ENCODE measurements around the gene SULF2. TPM values are rescaled to one million over a fixed set of nuclear protein-coding genes. Genes with fewer than 3 reads are reported as not detected.

SULF2 gene
- total and polyA plus RNA-seq, 4 donors = 8.1 to 25.4 (median 12.0) TPM

DNA sequence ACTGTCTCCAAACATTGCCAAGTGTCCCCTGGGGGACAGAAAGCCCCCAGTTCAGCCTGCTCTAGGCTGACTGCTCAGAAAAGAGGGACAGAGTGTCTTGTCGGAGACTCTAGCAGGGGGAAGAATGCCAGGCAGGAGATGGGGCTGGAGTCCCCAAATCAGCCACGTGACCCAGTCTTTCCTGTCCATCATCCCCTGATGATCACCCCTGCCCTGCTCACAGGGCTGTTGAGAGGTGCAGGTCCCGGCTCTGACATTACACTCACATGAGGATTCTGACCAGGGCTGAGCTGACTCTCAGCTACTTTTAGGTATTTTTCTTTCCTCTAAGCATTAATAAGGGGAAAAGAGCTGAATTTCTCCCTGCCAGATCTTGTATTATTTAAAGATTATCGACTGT, 115.8 kb downstream of the SULF2 start:
- TF ChIP-seq GABPA (IDR thresholded peaks at IDR 0.05 in 1 of 2, conservative IDR thresholded peaks at IDR 0.05 in 1 of 2) (no peak), EGR1 (IDR thresholded peaks at IDR 0.05; ENCODE audit: low read depth in 2 of 2) (no peak), HNF4A (conservative IDR thresholded peaks at IDR 0.05) (no peak)
- TF ChIP-seq, protein P1, sequence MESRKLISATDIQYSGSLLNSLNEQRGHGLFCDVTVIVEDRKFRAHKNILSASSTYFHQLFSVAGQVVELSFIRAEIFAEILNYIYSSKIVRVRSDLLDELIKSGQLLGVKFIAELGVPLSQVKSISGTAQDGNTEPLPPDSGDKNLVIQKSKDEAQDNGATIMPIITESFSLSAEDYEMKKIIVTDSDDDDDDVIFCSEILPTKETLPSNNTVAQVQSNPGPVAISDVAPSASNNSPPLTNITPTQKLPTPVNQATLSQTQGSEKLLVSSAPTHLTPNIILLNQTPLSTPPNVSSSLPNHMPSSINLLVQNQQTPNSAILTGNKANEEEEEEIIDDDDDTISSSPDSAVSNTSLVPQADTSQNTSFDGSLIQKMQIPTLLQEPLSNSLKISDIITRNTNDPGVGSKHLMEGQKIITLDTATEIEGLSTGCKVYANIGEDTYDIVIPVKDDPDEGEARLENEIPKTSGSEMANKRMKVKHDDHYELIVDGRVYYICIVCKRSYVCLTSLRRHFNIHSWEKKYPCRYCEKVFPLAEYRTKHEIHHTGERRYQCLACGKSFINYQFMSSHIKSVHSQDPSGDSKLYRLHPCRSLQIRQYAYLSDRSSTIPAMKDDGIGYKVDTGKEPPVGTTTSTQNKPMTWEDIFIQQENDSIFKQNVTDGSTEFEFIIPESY (IDR thresholded peaks at IDR 0.05) = no peak
- DNase-seq (ENCODE audit: low spot score) = no peak
- H3K27ac ChIP-seq (ENCODE audit: low read depth in 1 of 2, low read length in 2 of 2) = no peak overlapping the region
- WGBS = 86% methylated on average over 4 of the region's 4 CpGs
- H3K4me3 ChIP-seq (ENCODE audit: low read depth in 1 of 3, low read length in 3 of 3) = no peak overlapping the region
- no peaks in the 10 kb centered on the region for H3K27me3 ChIP-seq (ENCODE audit: control insufficient read depth in 4 of 4, insufficient read depth in 4 of 4, low read length in 3 of 4)
- H3K36me3 ChIP-seq (ENCODE audit: control insufficient read depth in 4 of 4, insufficient read depth in 3 of 4, low read depth in 1 of 4, low read length in 3 of 4) = peaks cover 0 to 2% (median 0%) of the 10 kb centered on the region in 4 donors
- no peaks in the 10 kb centered on the region for H3K9me3 ChIP-seq (ENCODE audit: control insufficient read depth in 4 of 4, low read length in 3 of 4)
- no peak overlapping the region for H3K9ac ChIP-seq (ENCODE audit: low read depth in 1 of 2, low read length in 2 of 2)
- H3K4me1 ChIP-seq (ENCODE audit: control insufficient read depth in 4 of 4, insufficient read depth in 4 of 4, low read length in 3 of 4) = peaks cover 2 to 10% (median 5%) of the 10 kb centered on the region in 4 donors

DNA sequence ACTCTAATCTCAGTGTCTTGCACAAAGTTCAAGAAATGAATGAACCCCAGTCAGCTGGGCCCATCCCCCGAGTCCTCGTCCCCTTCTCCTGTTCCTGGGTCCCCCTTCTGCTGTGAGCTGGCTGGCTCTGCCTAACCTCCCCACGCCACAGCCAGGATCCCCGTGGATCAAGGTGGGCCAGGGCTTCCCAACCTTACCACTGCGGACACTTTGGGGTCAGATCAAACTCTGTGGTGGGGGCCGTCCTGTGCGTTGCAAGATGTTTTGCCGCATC, 116.2 kb downstream of the SULF2 start:
- H3K9me3 ChIP-seq (ENCODE audit: control insufficient read depth in 4 of 4, low read length in 3 of 4) = no peaks in the 10 kb centered on the region
- H3K9ac ChIP-seq (ENCODE audit: low read depth in 1 of 2, low read length in 2 of 2) = no peak overlapping the region
- H3K4me1 ChIP-seq (ENCODE audit: control insufficient read depth in 4 of 4, insufficient read depth in 4 of 4, low read length in 3 of 4) = peaks cover 2 to 10% (median 5%) of the 10 kb centered on the region in 4 donors
- H3K27me3 ChIP-seq (ENCODE audit: control insufficient read depth in 4 of 4, insufficient read depth in 4 of 4, low read length in 3 of 4) = no peaks in the 10 kb centered on the region
- peaks cover 0 to 2% (median 0%) of the 10 kb centered on the region in 4 donors for H3K36me3 ChIP-seq (ENCODE audit: control insufficient read depth in 4 of 4, insufficient read depth in 3 of 4, low read depth in 1 of 4, low read length in 3 of 4)
- TF ChIP-seq, protein P2, sequence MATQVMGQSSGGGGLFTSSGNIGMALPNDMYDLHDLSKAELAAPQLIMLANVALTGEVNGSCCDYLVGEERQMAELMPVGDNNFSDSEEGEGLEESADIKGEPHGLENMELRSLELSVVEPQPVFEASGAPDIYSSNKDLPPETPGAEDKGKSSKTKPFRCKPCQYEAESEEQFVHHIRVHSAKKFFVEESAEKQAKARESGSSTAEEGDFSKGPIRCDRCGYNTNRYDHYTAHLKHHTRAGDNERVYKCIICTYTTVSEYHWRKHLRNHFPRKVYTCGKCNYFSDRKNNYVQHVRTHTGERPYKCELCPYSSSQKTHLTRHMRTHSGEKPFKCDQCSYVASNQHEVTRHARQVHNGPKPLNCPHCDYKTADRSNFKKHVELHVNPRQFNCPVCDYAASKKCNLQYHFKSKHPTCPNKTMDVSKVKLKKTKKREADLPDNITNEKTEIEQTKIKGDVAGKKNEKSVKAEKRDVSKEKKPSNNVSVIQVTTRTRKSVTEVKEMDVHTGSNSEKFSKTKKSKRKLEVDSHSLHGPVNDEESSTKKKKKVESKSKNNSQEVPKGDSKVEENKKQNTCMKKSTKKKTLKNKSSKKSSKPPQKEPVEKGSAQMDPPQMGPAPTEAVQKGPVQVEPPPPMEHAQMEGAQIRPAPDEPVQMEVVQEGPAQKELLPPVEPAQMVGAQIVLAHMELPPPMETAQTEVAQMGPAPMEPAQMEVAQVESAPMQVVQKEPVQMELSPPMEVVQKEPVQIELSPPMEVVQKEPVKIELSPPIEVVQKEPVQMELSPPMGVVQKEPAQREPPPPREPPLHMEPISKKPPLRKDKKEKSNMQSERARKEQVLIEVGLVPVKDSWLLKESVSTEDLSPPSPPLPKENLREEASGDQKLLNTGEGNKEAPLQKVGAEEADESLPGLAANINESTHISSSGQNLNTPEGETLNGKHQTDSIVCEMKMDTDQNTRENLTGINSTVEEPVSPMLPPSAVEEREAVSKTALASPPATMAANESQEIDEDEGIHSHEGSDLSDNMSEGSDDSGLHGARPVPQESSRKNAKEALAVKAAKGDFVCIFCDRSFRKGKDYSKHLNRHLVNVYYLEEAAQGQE (IDR thresholded peaks at IDR 0.05) = no peak
- H3K27ac ChIP-seq (ENCODE audit: low read depth in 1 of 2, low read length in 2 of 2) = no peak overlapping the region
- WGBS = 95% methylated on average over 8 of the region's 8 CpGs
- no peak overlapping the region for H3K4me3 ChIP-seq (ENCODE audit: low read depth in 1 of 3, low read length in 3 of 3)
- no peak for DNase-seq (ENCODE audit: low spot score)

DNA sequence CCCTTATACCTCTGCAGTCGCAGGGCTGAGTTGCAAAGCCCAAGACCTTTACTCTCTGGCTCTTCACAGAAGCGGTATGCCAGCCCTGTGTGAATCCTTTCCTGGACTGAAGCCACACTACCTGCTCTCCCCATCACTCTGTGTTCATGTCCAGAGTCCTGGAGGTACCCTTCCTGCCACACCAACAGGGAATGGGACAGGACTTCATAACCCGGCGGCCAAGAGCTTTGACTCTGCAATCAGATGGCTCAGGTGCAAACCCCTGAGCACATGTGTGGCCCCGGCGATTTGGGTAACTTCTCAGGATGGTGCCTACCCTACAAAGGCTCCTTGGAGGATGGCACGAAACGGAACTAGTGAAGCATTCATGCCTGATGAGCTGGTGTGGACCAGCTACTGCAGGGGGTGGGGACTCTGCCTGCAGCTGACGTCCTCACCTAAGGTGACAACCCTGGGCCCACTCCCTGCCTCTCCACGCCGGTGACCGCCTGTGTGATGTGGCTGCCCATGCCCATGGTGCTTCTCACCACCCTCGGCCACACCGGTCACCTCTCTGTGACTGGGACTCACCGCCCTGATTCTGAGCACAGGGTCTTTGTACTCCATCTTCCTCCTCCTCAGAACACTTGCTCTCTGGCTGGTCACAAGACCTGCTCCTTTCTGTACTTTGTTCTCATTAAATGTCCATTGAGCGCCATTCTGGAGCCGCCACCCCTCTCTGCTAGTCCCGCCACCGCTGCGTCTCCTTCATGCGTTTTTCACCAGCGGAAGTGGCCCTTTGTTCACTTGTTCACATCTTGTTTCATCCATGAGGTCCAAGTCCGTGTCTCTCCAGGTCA, 116.7 kb downstream of the SULF2 start:
- H3K27ac ChIP-seq (ENCODE audit: low read depth in 1 of 2, low read length in 2 of 2) = no peak overlapping the region
- DNase-seq (ENCODE audit: low spot score) = no peak
- H3K27me3 ChIP-seq (ENCODE audit: control insufficient read depth in 4 of 4, insufficient read depth in 4 of 4, low read length in 3 of 4) = no peaks in the 10 kb centered on the region
- H3K4me3 ChIP-seq (ENCODE audit: low read depth in 1 of 3, low read length in 3 of 3) = no peak overlapping the region
- no peak overlapping the region for H3K9ac ChIP-seq (ENCODE audit: low read depth in 1 of 2, low read length in 2 of 2)
- H3K9me3 ChIP-seq (ENCODE audit: control insufficient read depth in 4 of 4, low read length in 3 of 4) = no peaks in the 10 kb centered on the region
- H3K4me1 ChIP-seq (ENCODE audit: control insufficient read depth in 4 of 4, insufficient read depth in 4 of 4, low read length in 3 of 4) = peaks cover 2 to 9% (median 5%) of the 10 kb centered on the region in 4 donors
- 93% methylated on average over 23 of the region's 23 CpGs for whole genome bisulfite sequencing
- H3K36me3 ChIP-seq (ENCODE audit: control insufficient read depth in 4 of 4, insufficient read depth in 3 of 4, low read depth in 1 of 4, low read length in 3 of 4) = peaks cover 0 to 2% (median 0%) of the 10 kb centered on the region in 4 donors
- TF ChIP-seq HNF4G (IDR thresholded peaks at IDR 0.05) (no peak), EGR1 (IDR thresholded peaks at IDR 0.05; ENCODE audit: low read depth in 2 of 2) (no peak)
- TF ChIP-seq, protein P3, sequence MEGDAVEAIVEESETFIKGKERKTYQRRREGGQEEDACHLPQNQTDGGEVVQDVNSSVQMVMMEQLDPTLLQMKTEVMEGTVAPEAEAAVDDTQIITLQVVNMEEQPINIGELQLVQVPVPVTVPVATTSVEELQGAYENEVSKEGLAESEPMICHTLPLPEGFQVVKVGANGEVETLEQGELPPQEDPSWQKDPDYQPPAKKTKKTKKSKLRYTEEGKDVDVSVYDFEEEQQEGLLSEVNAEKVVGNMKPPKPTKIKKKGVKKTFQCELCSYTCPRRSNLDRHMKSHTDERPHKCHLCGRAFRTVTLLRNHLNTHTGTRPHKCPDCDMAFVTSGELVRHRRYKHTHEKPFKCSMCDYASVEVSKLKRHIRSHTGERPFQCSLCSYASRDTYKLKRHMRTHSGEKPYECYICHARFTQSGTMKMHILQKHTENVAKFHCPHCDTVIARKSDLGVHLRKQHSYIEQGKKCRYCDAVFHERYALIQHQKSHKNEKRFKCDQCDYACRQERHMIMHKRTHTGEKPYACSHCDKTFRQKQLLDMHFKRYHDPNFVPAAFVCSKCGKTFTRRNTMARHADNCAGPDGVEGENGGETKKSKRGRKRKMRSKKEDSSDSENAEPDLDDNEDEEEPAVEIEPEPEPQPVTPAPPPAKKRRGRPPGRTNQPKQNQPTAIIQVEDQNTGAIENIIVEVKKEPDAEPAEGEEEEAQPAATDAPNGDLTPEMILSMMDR (IDR thresholded peaks at IDR 0.05; ENCODE audit: low read depth, low read length, missing input control) = no peak
- TF ChIP-seq, protein P4, sequence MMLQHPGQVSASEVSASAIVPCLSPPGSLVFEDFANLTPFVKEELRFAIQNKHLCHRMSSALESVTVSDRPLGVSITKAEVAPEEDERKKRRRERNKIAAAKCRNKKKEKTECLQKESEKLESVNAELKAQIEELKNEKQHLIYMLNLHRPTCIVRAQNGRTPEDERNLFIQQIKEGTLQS (IDR thresholded peaks at IDR 0.05) = no peak
